ENCODE measurements around the gene KLHL6.

- TF ChIP-seq CTCF (IDR thresholded peaks at IDR 0.05) (no peak), POLR2AphosphoS5 (IDR thresholded peaks at IDR 0.05) (no peak), POLR2A (IDR thresholded peaks at IDR 0.05) (no peak)
These were observed 9.8 kb downstream of the KLHL6 start for GRCh38 chr3:183545708-183546107.

All from stomach (tissue), 4 donors.